ENCODE data around the gene NOXO1.

GRCh38 chr16:1941162-1942046, 39.9 kb downstream of the NOXO1 start:
- TF ChIP-seq NCOA2 (IDR thresholded peaks at IDR 0.05; ENCODE audit: partially characterized antibody in 2 of 2): no peak
- no peak for TF ChIP-seq GTF2F1 (IDR thresholded peaks at IDR 0.05; ENCODE audit: low read depth, low read length)
- no peak for TF ChIP-seq ZFP91 (CRISPR knock-in tag; IDR thresholded peaks at IDR 0.05)
- peak; percentile 52 to 56 (median 56); a peak in 4 of 6 replicates for TF ChIP-seq CTCF (IDR thresholded peaks at IDR 0.05 in 2 of 3, conservative IDR thresholded peaks at IDR 0.05 in 1 of 3; ENCODE audit: insufficient read depth in 2 of 3, low read depth in 1 of 3, low read length in 3 of 3)
- TF ChIP-seq ZNF507 (tag; conservative IDR thresholded peaks at IDR 0.05): no peak
- no peak for TF ChIP-seq ZNF274 (IDR thresholded peaks at IDR 0.05; ENCODE audit: borderline replicate concordance, low read depth, low read length)
- no peak for TF ChIP-seq ZNF24 (IDR thresholded peaks at IDR 0.05)
- TF ChIP-seq ZNF311 (CRISPR knock-in tag; IDR thresholded peaks at IDR 0.05): no peak
- TF ChIP-seq ZBTB7A (IDR thresholded peaks at IDR 0.05; ENCODE audit: borderline replicate concordance, control insufficient read depth, low read depth, low read length): no peak
- TF ChIP-seq CTBP1 (IDR thresholded peaks at IDR 0.05; ENCODE audit: borderline replicate concordance): no peak
- TF ChIP-seq NCOR1 (IDR thresholded peaks at IDR 0.05): no peak
- no peak for TF ChIP-seq NELFE (IDR thresholded peaks at IDR 0.05; ENCODE audit: insufficient read depth, insufficient read length)
- TF ChIP-seq ATF7 (IDR thresholded peaks at IDR 0.05): no peak

Data from K562 (cell line).